Measurements from ENCODE around the gene TM9SF3.
A peak's percentile ranks its signal among the peaks of the same experiment; 100 is the strongest.
"Not testable (repeated sequence)": the region's sequence is repeated elsewhere in the genome, so short reads cannot be mapped to it uniquely, and the experiment has no call there.

The TM9SF3 gene

DNA sequence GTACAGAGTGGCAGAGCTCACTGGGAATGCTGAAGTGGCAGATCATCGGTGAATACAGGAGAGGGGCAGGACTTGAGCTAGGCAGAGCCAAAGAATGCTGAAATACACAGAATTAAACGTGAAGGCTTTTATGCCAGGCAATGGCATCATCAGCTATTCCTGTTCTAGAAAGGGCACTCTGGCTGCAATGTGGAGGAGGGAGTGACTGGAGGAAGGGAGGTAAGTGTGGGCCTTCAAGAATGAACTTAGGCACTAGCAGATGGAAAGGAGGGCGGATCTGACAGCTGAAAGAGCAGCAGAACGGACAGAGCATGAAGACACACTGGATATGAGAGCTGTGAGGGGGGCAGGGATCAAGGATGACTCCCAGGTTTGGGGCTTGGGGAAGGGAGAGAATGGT lies 12.0 kb upstream of the TM9SF3 start:
- no peak for DNase-seq

DNA sequence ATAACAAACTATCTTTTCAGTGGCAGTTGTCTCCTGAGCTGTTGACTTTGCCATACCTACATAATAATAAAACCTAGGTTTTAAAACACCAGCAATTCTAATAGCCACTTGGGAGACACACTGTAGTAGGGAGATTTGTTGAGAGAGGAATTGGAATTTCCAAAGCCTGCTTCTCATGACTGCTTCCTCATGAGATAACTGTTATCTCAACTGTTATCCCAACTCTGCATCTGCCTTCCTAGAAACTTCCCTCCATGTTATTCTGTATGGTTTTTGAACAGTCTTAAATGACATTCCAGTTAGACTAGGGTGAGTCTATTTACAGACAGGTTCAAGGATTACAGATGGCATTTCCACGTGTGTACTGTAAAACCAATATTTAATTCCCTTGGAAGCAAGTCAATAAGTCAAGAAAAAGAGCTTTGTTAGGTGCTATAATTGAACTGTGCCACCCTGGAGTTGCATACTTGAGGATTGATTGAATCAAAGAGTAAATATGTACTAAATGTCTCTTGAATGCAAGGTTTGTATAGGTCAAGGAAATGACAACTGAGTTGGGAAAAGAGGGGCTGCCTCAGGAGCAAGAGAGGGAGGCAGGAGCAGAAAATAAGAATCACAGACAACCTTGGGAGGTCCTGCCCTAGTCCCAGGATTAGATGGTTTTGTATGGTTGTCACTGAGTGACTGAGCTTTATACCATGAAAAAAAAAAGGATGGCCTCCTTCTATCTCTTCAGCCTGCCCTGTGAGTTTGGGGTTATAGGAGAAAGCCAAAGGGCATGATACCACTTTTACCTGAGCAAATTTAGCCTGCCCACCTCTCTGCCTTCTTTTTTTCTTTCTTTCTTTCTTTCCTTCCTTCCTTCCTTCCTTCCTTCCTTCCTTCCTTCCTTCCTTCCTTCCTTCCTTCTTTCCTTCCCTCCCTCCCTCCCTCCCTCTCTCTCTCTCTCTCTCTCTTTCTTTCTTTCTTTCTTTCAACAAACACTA lies 9.9 kb upstream of the TM9SF3 start:
- no peak for DNase-seq

DNA sequence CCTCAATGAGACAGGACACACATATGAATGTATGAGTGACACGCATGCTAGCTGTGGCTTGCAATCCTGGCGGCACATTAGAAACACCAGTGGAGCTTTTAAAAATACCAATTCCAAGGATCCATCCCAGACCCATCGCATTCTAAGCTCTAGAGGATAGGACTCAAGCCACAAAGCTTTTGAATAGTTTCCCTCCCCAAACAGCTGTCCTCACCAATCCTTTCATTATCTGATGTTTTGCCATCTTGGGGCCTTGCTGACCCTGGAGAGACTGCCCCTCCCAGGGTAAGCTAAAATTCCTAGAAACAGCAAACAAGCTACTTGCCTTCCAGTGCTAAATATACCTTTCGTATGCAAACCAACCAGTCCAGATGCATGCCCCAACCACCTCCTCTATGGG lies 8.9 kb upstream of the TM9SF3 start:
- no peak for DNase-seq

DNA sequence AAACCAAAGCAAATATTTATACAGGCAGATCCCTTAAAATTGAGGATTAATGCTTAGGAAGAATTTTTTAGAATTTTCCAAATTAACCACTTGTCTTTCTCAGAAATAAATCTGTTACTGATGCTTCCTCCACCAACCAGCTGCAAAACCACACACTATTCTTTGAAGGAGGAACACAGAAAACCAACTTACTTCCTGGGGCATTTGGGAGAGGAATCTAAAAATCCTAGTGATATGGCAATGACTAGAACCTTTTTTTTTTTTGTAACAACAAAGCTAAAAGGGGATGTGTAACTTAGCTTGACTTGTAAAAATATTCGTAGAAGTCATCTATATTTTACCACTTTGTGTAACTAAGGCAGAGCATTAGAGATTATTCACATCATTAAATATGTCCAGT lies 5.1 kb upstream of the TM9SF3 start:
- DNase-seq: no peak

DNA sequence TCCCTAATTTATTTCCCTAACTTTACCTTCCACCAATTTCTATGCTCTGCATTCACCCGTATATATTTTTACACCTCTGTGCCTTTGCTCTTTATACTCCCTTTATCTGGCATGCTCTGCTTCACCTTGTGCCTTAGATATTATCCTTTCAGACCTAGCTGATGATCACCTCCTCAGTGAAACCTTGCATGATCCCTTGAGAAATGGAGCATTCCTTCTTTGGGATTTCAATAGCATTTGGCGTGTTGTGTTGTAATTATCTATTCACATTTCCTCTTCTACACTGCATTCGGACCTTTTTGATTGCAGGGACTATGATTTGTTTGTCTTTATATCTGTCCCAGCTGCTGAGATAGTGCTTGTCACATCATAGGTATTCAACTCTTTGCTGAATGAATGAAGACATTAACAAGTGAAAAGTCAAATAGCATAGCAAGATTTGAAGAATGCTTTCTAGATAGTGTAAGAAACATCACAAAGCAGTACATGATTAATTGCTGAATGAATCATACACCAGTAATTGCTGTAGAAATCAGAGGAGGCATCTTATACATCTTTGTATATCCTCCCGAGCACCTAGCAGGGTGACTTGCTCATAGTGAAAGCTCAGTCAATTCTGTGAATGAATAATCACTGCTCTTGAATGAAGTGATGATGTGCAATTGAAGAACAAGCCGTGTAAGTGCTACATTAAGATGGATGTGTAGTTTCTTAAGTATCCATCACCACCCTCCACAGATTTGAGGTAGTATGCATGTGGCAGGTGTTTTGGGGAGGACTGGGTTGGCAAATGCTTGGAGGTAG lies 2.0 kb upstream of the TM9SF3 start:
- DNase-seq: no peak

DNA sequence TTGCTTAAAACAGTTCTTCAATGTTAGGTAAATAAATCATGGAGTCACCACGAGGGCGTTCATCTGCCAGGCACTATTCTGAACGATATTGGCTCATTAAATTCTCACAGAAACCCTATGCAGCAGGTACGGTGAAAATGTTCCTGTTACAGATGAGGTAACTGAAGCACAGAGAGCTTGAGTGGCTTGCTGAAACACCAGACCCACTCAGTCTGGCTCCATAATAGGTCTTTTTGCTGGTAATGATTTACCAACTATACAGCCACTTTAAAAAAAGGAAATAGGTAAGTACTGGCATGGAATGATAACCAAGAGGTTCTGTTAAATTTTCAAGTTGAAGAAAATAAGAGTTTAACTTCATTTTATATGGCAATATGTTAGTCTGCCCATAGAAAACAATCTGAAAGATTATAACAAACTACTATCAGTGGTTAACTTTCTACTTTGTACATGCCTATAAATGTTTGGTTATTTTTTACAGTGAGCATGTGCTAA lies 1.3 kb upstream of the TM9SF3 start:
- DNase-seq: no peak

DNA sequence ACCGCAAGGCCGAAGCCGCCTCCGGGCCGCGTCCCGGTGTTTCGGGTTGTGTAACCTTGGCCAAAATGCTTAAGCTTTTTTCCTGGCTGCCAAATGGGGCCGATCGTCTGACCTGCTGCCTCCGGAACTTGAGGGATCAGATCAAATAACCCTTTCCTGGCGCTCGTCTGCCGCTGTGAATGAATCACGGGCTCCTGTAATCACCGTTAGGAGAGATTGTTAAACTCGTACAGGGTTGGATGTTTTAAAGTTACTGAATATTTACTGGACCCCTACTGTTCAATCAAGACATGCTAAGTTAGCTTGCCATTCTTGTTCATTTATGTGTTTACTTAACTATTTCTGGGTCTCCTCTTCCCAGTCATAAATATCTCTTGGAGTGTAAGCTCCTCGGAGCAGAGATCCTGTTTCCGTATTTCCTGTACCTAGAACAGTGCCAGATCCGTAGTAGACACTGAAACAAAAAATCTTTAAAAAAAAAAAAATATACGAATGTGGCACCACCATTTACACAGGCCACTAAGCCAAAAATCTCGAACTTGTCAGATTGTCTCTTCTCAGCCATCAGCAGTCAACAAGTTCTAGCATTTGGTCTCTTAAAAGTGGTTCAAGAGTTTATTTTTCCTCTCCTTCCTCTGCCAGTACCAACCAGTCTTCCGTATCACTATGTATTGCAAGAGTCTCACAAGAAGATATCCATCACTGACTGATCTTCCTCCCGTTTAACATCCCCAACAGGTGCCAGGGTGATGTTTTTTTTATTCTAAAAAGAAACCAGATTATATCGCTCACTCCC lies 650 bp upstream of the TM9SF3 start:
- DNase-seq: peak; percentile 50

DNA sequence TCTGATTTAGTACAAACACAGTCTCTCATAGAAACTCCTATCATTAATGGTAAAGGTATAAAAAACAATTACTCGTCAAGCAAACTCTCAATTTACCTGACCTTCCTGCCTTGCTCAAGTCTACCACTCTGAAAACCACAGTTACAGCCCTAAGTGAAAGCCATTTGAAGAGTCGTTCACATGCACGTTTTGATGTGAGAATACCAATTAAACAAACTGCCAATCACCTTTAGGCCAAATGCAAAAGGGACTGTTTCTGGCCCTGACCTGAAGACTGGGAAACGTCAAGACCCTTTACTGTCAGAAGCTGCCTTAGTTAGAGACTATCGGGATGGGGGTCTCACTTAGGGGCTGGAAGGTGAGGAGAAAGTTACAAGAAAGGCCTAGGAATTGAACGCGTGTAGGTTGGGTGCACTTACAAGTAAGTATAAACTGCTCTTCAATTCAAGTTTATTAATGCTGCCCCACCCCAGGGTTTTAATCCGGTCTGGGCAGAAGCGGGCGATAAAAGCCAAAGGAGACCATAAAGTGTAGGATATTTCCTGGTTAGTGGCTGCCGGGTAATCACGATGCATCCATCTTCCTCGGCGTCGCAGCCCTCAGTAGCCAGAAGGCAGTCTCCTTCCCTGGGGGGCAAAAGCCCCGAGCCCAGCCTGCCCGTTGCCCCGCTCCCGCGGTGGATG lies 935 bp downstream of the TM9SF3 start:
- DNase-seq: peak; percentile 8

DNA sequence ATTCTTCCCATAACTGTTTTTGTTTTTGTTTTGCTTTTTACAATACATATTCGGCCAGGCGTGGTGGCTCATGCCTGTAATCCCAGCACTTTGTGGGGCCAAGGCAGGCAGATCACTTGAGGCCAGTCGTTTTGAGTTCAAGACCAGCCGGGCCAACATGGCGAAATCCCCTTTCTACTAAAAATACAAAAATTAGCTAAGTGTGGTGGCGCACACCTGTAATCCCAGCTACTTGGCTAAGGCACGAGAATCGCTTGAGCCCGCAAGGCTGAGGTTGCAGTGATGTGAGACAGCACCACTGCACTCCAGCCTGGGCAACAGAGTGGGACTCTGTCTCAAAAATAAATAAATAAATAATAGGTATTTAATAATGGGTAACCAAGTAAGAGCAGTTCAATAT lies 2.3 kb downstream of the TM9SF3 start:
- no peak for DNase-seq

DNA sequence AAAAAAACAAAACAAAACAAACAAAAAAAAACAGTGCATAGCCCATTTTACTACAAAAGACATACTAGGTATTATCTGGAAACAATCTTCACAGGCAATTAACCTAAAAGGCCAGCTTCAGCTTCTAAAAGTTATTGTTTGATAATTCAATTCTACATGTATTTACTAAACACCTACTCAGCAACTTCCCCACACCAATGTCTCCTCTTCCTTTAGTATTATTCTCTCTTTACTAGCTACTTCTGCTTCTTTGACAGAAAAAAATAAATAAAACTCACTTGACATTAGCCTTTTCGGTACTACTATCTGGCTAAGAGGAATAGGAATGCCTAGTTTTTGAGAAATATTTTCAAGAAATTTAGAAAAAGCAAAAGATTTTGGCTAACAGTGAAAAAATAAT lies 2.8 kb downstream of the TM9SF3 start:
- DNase-seq: no peak

DNA sequence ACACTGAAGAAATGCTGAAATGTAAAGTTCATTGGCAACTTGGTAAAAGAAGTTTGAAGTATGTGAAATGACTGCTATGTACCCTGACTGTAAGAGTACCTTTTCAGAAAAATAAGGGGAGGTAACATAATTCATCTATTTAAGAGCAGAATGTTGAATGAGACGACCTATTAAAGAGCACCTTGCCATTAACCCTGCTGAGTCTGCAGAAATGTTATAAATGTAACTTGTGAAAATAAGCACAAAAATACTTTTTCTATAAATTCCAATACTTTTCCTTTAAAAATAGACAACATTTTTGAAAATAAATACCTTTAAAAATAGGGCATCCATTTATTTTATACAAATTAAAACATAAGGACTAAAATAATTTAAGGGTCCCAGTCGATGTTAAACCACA lies 7.7 kb downstream of the TM9SF3 start:
- DNase-seq: no peak

DNA sequence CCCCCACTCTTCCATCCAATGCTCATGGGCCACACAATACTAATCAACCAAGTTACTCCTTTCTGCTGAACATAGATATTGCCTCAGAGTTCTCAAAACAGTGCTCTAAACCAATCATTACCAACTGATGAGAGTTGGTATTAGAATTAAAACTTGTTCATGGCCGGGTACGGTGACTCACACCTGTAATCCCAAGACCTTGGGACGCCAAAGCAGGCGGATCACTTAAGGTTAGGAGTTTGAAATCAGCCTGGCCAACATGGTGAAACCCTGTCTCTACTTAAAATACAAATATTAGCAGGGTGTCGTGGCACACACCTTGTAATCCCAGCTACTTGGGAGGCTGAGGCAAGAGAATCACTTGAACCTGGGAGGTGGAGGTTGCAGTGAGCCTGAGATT lies 8.2 kb downstream of the TM9SF3 start:
- no peak for DNase-seq

DNA sequence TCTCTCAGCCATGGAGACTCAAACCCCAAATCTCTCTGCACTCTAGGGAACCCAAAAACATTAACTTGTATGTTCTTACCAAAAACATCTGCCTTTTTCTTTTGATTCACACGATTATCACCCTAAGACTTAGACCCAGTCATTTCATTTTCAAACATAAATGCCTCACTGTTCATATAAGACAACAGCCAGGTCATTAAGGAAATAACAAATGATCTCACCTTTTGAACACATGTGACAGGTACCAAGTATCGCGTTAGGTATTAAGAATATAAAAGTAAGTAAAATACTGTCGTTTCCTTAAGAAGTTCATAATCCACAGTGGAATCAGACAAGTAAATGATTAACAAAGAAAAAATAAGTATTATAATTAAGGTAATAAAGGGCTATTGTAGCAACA lies 8.8 kb downstream of the TM9SF3 start:
- DNase-seq: no peak

DNA sequence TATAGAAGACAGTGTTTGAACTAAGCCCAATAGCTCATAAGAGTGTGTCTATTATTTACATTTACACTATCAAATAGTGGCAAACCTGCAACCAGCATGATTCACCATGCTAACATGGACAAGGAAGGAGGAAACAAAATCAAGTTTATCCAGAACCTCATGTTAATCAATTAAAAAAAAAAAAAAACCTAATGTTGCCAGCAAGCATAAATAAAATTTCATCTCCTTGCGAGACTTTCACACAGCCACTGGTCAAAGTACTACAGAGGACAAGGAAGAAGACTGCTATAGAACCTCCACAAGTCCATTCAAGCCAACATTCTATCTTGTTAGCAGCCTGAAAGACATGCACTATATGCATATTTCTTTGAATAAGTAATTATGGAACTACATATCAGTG lies 9.7 kb downstream of the TM9SF3 start:
- no peak for DNase-seq

DNA sequence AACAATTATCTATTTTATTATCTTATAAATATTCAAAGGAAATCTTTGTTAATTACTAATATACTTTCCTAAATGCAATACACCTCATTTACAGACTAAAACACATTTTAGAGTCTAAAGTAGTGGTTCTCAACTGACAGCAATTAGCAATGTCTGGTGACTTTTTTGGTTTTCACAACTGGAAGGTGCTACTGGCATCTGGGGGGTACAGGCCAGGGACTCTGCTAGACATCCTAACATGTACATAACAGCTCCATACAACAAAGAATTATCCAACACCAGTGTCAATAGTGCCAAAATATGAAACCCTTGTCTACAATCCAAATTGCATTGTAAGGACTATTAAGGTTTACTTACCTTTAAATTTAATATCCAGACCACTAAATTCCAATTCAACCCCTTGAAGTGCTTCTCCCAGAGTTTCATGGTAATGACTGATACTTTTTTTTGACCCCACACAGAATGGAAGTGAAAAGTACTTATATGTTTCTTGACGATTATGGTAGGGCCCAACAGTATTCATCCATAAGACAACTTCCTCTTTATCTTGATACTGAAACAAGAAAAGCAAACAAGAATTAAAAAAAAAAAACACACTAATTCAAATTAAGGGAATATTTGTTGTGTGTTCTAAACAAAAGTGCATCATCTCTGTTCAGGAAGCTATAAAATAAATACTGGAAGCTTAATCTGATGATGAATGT lies 10.4 kb downstream of the TM9SF3 start:
- DNase-seq: no peak

DNA sequence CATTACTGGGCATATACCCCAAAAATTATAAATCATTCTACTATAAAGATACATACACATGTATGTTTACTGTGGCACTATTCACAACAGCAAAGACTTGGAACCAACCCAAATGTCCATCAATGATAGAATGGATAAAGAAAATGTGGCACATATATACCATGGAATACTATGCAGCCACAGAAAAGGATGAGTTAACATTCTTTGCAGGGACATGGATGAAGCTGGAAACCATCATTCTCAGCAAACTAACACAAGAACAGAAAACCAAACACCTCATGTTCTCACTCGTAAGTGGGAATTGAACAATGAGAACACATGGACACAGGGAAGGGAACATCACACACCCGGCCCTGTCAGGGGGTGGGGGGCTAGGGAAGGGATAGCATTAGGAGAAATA lies 12.2 kb downstream of the TM9SF3 start:
- not testable (repeated sequence) for DNase-seq

DNA sequence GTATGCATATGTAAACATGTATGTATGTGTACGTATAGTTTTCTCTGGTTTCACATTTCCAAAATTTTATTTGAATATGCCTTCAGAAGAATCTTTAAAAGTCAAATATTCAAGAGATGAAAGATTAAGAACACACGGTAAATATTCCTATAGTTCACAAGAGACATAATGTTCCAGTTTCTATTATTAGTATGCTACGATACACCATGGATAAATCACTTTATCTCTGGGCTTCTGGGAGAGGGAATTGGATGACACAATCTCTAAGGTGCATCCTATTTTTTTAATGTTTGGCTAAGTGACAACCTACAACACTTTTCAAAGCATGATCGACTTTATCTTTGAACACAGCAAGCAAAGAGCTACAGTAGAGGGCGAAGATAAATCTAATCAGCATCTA lies 13.8 kb downstream of the TM9SF3 start:
- no peak for DNase-seq

DNA sequence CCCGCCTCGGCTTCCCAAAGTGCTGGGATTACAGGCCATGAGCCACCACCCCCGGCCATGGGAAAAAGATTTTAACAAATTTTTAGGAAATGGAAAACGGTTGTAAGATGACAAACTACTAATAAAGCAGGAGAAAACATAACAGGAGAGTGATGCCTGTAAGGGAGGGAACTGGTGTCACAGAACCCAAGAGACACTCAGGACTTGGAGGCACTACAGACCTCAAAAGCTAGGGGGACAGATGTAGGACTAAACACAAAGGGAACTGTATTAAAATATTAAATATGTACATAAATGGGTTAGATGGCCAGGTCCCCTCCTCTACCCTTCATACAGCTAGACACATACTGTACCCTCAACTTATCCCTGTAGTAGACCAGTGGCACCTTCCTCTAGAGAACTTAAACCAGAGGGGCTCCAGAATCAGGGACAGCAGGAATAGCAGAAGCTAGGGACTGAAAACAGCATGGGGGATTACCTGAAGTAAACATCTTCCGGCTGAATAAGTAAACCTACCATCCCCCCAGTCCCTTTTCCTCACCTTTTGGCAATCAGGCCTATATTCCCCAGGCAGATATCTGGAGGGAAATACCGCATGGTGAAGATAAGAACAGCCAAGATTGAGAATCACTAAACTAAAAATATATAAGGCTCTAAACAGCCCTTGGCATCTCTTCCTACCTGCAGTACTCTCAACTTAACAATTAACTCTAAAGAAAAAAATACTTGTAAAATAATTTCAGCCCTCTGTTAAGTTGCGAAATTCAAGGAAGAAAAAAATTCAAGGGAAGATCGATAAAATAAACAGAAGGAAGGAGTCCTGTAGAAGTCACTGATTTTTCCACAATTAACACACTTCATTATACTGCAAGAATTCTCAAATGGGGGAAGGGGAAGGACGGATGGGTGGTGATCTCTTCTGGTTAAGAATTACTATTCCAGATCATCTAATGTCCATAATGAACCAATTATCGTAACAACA lies 15.5 kb downstream of the TM9SF3 start:
- DNase-seq: no peak

DNA sequence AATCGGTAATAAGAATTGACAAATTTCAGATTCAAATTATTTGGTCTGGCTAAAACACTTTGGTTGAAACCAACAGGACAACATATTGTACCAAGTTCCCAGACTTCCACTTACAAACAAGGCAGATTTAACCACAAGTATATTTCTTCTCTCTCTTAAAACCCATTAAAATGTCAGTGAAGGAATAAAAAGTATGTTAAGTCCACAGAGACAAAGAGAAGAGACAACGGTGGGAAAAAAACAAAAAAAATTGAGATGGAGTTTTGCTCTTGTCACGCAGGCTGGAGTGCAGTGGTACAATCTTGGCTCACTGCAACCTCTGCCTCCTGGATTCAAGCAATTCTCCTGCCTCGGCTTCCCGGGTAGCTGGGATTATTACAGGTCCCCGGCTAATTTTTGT lies 16.3 kb downstream of the TM9SF3 start:
- DNase-seq: no peak

DNA sequence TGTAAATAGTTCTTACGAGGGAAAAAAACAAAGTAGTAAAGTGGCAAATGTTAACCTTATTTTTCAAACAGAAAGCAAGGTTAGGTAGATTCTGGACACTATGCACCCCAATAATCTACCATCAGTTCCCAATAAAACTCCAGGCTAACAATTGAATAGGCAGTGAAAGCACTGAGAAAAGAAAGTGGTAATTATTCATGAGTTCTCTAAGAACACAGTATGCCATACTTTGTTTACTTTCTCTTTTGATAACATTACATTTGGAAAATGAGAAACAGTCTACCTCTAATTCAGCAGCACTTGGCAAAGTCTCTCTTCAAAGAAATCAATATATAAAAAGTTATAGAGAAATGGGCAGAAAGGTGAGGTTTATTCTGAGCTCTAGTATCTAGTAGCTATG lies 18.4 kb downstream of the TM9SF3 start:
- no peak for DNase-seq

DNA sequence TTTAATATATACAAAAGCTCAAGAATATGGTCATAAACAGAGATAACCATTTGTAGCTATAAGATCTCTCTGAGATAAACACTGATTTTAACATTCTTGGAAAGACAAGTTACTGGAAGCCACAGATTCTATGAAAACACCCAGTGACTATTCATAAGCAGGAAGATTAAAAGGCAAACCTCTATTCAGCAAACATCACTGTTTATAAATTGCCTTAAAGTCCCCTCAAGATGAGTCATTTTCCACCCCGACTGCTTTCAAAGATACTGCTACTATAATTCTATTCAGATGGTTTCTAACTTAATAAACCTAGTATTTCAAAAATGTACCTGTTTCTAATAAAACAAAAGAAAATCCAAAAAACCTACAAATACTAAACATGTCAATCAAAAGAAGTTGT lies 21.0 kb downstream of the TM9SF3 start:
- no peak for DNase-seq
